WTC11 (cell line): ENCODE data around the gene GABBR2. TPM values are rescaled to one million over a fixed set of nuclear protein-coding genes. Genes with fewer than 3 reads are reported as not detected.

ENCODE experiments used
- ATAC-seq: fragments of 200-7000 bp; cut with Tn5 transposase; 2 replicates; pipeline ENCODE4 v1.10.0; 2021; ENCODE audit warnings: mild to moderate bottlenecking, moderate library complexity
- CTCF ChIA-PET: fragments of 300-600 bp; sonication (Branson Sonifier 250); formaldehyde crosslinking; loops from one replicate; lab custom pipeline; 2021; ENCODE audit warnings: antibody characterized with exemption; lab: Charles Lee
- POLR2A ChIA-PET: fragments of 350-600 bp; sonication (Branson Sonifier 250); formaldehyde crosslinking; loops from one replicate; lab custom pipeline; 2021; ENCODE audit warnings: antibody characterized with exemption; lab: Charles Lee
- DNase-seq: peaks from one replicate; pipeline ENCODE4 v3.0.0; 2021; ENCODE audit warnings: low spot score
- H3K27ac Mint-ChIP-seq: 2 replicates; pipeline ENCODE4 v1.8.0; 2021; ENCODE audit warnings: mixed read lengths
- H3K27me3 Mint-ChIP-seq: 2 replicates; pipeline ENCODE4 v1.8.0; 2021; ENCODE audit warnings: low read depth, mild to moderate bottlenecking, moderate library complexity, mixed read lengths
- H3K36me3 Mint-ChIP-seq: 2 replicates; pipeline ENCODE4 v1.8.0; 2021; ENCODE audit warnings: mixed read lengths
- H3K4me1 Mint-ChIP-seq: 2 replicates; pipeline ENCODE4 v1.8.0; 2022; ENCODE audit warnings: mixed read lengths
- H3K4me3 Mint-ChIP-seq: 2 replicates; pipeline ENCODE4 v1.8.0; 2021; ENCODE audit warnings: mild to moderate bottlenecking, moderate library complexity, mixed read lengths
- H3K9me3 Mint-ChIP-seq: 2 replicates; pipeline ENCODE4 v1.8.0; 2021; ENCODE audit warnings: mixed read lengths
- FOXP1 ChIP-seq: sonication (generic); formaldehyde crosslinking; IDR thresholded peaks from 2 replicates; pipeline ENCODE4 v1.8.0; 2022; ENCODE audit warnings: missing genetic modification reagents, mild to moderate bottlenecking, moderate library complexity, borderline replicate concordance
- JUN ChIP-seq: sonication (generic); formaldehyde crosslinking; IDR thresholded peaks from 2 replicates; pipeline ENCODE4 v1.8.0; 2023; ENCODE audit warnings: mild to moderate bottlenecking, missing genetic modification reagents
- KAT7 ChIP-seq: sonication (generic); formaldehyde crosslinking; IDR thresholded peaks from 2 replicates; pipeline ENCODE4 v1.8.1; 2023; ENCODE audit warnings: missing genetic modification reagents, mild to moderate bottlenecking, borderline replicate concordance
- SP1 ChIP-seq: sonication (generic); formaldehyde crosslinking; conservative IDR thresholded peaks from 2 replicates; pipeline ENCODE4 v1.8.1; 2022; ENCODE audit warnings: missing genetic modification reagents
- TEAD1 ChIP-seq: sonication (generic); formaldehyde crosslinking; IDR thresholded peaks from 2 replicates; pipeline ENCODE4 v1.8.0; 2022; ENCODE audit warnings: mild to moderate bottlenecking, missing genetic modification reagents
- TP53 ChIP-seq: sonication (generic); formaldehyde crosslinking; IDR thresholded peaks from 2 replicates; pipeline ENCODE4 v1.8.1; 2023; ENCODE audit warnings: mild to moderate bottlenecking, missing genetic modification reagents
- ZNF232 ChIP-seq: sonication (generic); formaldehyde crosslinking; IDR thresholded peaks from 2 replicates; pipeline ENCODE4 v1.8.0; 2022; ENCODE audit warnings: mild to moderate bottlenecking, missing genetic modification reagents
- ZNF317 ChIP-seq: sonication (generic); formaldehyde crosslinking; IDR thresholded peaks from 2 replicates; pipeline ENCODE4 v1.8.1; 2023; ENCODE audit warnings: low read depth, mild to moderate bottlenecking, moderate library complexity, missing genetic modification reagents, borderline replicate concordance
- ZNF396 ChIP-seq: fragments of 250-450 bp; sonication (Bioruptor Pico); IDR thresholded peaks from 2 replicates; pipeline ENCODE4 v1.8.0; 2021; ENCODE audit warnings: mild to moderate bottlenecking, moderate library complexity, borderline replicate concordance
- total RNA-seq: library from RNA; stranded (reverse); gene quantifications from 3 replicates; pipeline ENCODE4 v1.2.3, GENCODE V29; 2021
- TF ChIP-seq, protein P1 (sequence below): sonication (generic); formaldehyde crosslinking; IDR thresholded peaks from 2 replicates; pipeline ENCODE4 v1.8.0; 2023; ENCODE audit warnings: missing genetic modification reagents, mild to moderate bottlenecking, borderline replicate concordance
- TF ChIP-seq, protein P2 (sequence below): fragments of 250-450 bp; sonication (Bioruptor Pico); IDR thresholded peaks from 2 replicates; pipeline ENCODE4 v1.9.0; 2021; ENCODE audit warnings: mild to moderate bottlenecking
- TF ChIP-seq, protein P3 (sequence below): sonication (generic); formaldehyde crosslinking; IDR thresholded peaks from 2 replicates; pipeline ENCODE4 v1.8.0; 2023; ENCODE audit warnings: missing genetic modification reagents
- TF ChIP-seq, protein P4 (sequence below): sonication (generic); formaldehyde crosslinking; IDR thresholded peaks from 2 replicates; pipeline ENCODE4 v1.8.1; 2022; ENCODE audit warnings: missing genetic modification reagents, borderline replicate concordance
- TF ChIP-seq, protein P5 (sequence below): sonication (generic); formaldehyde crosslinking; IDR thresholded peaks from 2 replicates; pipeline ENCODE4 v1.8.0; 2022; ENCODE audit warnings: mild to moderate bottlenecking, missing genetic modification reagents
- TF ChIP-seq, protein P6 (sequence below): fragments of 250-450 bp; sonication (Bioruptor Pico); IDR thresholded peaks from 2 replicates; pipeline ENCODE4 v1.8.0; 2021; ENCODE audit warnings: mild to moderate bottlenecking

The GABBR2 gene
- total RNA-seq, 1 experiment from 2014 or later = 0.92 TPM

DNA sequence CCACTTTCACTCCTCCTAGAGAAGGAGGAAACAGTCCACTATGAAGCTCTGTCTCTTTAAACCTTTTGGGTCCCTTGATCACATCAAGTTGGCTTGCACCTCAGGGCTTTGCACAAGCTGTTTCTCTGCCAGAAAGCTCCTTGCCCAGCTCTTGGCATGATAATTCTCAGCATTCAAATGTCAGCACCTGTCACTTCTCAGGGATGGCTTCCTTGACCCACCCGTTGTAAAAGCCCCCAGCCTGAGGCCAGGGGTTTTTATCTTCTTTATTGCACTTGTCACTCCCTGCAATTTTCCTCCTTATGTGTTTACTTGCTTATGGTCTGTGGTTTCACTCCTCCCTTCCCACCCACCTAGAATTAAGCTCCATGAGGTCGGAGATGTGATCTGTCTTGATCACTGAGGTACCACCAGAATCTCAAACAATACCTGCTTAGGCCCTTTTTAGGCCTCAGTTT, 252.6 kb downstream of the GABBR2 start:
- no peak overlapping the region for H3K27ac Mint-ChIP-seq
- H3K9me3 Mint-ChIP-seq = peaks cover 27% of the 10 kb centered on the region
- H3K36me3 Mint-ChIP-seq = peaks cover 12% of the 10 kb centered on the region
- DNase-seq = no peak
- no peaks in the 10 kb centered on the region; the same call in 1 of the 2 replicates for H3K27me3 Mint-ChIP-seq
- POLR2A ChIA-PET = interaction anchor here (0.6 to 1.0 kb wide), 3 partner anchors 12 to 483 kb away, joined by 3 read pairs; no protein-coding TSS in a partner anchor
- CTCF ChIA-PET = interaction anchor here (1.4 to 1.6 kb wide), 2 partner anchors 67 to 80 kb away, joined by 3 to 5 read pairs; no protein-coding TSS in a partner anchor
- TF ChIP-seq ZNF232 (CRISPR knock-in tag) (no peak), FOXP1 (CRISPR knock-in tag) (no peak), ZNF317 (no peak), KAT7 (CRISPR knock-in tag) (no peak), TP53 (CRISPR knock-in tag) (no peak), JUN (no peak), TEAD1 (no peak), ZNF396 (CRISPR knock-in tag) (no peak), SP1 (CRISPR knock-in tag) (no peak)
- TF ChIP-seq, protein P1, sequence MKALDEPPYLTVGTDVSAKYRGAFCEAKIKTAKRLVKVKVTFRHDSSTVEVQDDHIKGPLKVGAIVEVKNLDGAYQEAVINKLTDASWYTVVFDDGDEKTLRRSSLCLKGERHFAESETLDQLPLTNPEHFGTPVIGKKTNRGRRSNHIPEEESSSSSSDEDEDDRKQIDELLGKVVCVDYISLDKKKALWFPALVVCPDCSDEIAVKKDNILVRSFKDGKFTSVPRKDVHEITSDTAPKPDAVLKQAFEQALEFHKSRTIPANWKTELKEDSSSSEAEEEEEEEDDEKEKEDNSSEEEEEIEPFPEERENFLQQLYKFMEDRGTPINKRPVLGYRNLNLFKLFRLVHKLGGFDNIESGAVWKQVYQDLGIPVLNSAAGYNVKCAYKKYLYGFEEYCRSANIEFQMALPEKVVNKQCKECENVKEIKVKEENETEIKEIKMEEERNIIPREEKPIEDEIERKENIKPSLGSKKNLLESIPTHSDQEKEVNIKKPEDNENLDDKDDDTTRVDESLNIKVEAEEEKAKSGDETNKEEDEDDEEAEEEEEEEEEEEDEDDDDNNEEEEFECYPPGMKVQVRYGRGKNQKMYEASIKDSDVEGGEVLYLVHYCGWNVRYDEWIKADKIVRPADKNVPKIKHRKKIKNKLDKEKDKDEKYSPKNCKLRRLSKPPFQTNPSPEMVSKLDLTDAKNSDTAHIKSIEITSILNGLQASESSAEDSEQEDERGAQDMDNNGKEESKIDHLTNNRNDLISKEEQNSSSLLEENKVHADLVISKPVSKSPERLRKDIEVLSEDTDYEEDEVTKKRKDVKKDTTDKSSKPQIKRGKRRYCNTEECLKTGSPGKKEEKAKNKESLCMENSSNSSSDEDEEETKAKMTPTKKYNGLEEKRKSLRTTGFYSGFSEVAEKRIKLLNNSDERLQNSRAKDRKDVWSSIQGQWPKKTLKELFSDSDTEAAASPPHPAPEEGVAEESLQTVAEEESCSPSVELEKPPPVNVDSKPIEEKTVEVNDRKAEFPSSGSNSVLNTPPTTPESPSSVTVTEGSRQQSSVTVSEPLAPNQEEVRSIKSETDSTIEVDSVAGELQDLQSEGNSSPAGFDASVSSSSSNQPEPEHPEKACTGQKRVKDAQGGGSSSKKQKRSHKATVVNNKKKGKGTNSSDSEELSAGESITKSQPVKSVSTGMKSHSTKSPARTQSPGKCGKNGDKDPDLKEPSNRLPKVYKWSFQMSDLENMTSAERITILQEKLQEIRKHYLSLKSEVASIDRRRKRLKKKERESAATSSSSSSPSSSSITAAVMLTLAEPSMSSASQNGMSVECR = no peak
- TF ChIP-seq, protein P2, sequence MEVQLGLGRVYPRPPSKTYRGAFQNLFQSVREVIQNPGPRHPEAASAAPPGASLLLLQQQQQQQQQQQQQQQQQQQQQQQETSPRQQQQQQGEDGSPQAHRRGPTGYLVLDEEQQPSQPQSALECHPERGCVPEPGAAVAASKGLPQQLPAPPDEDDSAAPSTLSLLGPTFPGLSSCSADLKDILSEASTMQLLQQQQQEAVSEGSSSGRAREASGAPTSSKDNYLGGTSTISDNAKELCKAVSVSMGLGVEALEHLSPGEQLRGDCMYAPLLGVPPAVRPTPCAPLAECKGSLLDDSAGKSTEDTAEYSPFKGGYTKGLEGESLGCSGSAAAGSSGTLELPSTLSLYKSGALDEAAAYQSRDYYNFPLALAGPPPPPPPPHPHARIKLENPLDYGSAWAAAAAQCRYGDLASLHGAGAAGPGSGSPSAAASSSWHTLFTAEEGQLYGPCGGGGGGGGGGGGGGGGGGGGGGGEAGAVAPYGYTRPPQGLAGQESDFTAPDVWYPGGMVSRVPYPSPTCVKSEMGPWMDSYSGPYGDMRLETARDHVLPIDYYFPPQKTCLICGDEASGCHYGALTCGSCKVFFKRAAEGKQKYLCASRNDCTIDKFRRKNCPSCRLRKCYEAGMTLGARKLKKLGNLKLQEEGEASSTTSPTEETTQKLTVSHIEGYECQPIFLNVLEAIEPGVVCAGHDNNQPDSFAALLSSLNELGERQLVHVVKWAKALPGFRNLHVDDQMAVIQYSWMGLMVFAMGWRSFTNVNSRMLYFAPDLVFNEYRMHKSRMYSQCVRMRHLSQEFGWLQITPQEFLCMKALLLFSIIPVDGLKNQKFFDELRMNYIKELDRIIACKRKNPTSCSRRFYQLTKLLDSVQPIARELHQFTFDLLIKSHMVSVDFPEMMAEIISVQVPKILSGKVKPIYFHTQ = no peak
- TF ChIP-seq, protein P3, sequence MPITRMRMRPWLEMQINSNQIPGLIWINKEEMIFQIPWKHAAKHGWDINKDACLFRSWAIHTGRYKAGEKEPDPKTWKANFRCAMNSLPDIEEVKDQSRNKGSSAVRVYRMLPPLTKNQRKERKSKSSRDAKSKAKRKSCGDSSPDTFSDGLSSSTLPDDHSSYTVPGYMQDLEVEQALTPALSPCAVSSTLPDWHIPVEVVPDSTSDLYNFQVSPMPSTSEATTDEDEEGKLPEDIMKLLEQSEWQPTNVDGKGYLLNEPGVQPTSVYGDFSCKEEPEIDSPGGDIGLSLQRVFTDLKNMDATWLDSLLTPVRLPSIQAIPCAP (CRISPR knock-in tag) = no peak
- TF ChIP-seq, protein P4, sequence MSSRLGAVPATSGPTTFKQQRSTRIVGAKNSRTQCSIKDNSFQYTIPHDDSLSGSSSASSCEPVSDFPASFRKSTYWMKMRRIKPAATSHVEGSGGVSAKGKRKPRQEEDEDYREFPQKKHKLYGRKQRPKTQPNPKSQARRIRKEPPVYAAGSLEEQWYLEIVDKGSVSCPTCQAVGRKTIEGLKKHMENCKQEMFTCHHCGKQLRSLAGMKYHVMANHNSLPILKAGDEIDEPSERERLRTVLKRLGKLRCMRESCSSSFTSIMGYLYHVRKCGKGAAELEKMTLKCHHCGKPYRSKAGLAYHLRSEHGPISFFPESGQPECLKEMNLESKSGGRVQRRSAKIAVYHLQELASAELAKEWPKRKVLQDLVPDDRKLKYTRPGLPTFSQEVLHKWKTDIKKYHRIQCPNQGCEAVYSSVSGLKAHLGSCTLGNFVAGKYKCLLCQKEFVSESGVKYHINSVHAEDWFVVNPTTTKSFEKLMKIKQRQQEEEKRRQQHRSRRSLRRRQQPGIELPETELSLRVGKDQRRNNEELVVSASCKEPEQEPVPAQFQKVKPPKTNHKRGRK (CRISPR knock-in tag) = no peak
- TF ChIP-seq, protein P5, sequence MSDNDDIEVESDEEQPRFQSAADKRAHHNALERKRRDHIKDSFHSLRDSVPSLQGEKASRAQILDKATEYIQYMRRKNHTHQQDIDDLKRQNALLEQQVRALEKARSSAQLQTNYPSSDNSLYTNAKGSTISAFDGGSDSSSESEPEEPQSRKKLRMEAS = no peak
- TF ChIP-seq, protein P6, sequence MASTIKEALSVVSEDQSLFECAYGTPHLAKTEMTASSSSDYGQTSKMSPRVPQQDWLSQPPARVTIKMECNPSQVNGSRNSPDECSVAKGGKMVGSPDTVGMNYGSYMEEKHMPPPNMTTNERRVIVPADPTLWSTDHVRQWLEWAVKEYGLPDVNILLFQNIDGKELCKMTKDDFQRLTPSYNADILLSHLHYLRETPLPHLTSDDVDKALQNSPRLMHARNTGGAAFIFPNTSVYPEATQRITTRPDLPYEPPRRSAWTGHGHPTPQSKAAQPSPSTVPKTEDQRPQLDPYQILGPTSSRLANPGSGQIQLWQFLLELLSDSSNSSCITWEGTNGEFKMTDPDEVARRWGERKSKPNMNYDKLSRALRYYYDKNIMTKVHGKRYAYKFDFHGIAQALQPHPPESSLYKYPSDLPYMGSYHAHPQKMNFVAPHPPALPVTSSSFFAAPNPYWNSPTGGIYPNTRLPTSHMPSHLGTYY (CRISPR knock-in tag) = no peak
- H3K4me1 Mint-ChIP-seq = 0 out of 2 replicates have a peak, but pooled peaks cover 3% of the 10 kb centered on the region
- no peak overlapping the region for H3K4me3 Mint-ChIP-seq
- ATAC-seq = no peak
